HFFc6 (cell line): ENCODE results near the gene EBP. TPM values are rescaled to one million over a fixed set of nuclear protein-coding genes. Genes with fewer than 3 reads are reported as not detected.

Experiments
- DNase-seq: peaks from one replicate; pipeline ENCODE4 v3.0.0-alpha.2; 2018
- H3K27ac Mint-ChIP-seq: 2 replicates; pipeline ENCODE4 v1.8.0; 2020; ENCODE audit warnings: mild to moderate bottlenecking, mixed read lengths
- H3K27me3 Mint-ChIP-seq: 2 replicates; pipeline ENCODE4 v1.8.0; 2021; ENCODE audit warnings: mild to moderate bottlenecking, moderate library complexity, mixed read lengths; ENCODE audit not compliant: insufficient read depth
- H3K36me3 Mint-ChIP-seq: 2 replicates; pipeline ENCODE4 v1.8.0; 2021; ENCODE audit warnings: low read depth, mixed read lengths
- H3K4me1 Mint-ChIP-seq: 2 replicates; pipeline ENCODE4 v1.8.0; 2020; ENCODE audit warnings: low read depth, mixed read lengths
- H3K4me3 Mint-ChIP-seq: 2 replicates; pipeline ENCODE4 v1.8.0; 2020; ENCODE audit warnings: mild to moderate bottlenecking, moderate library complexity, mixed read lengths
- H3K9me3 Mint-ChIP-seq: 2 replicates; pipeline ENCODE4 v1.8.0; 2020; ENCODE audit warnings: mild to moderate bottlenecking, mixed read lengths
- CTCF ChIP-seq: fragments of 200-600 bp; sonication (generic); IDR thresholded peaks from 2 replicates; pipeline ENCODE4 v1.5.0; 2021; ENCODE audit warnings: antibody characterized with exemption, mild to moderate bottlenecking
- total RNA-seq, 6 experiments: library from RNA; stranded (reverse); fragmentation: NEBNext Ultra II Directional; extraction: Animal tissue kit (Norgen Biotek cat#: 25700); gene quantifications; 2 replicates in 1 of 6; 3 replicates in 5 of 6; pipeline ENCODE4 v1.2.3, GENCODE V29; 2021

EBP gene
- total RNA-seq, 6 experiments from 2014 or later, result 26.0 to 42.2 (median 39.1) TPM

- no peaks in the 10 kb centered on the region for H3K9me3 Mint-ChIP-seq
- H3K27me3 Mint-ChIP-seq, result no peaks in the 10 kb centered on the region; the same call in 1 of the 2 replicates
- H3K4me3 Mint-ChIP-seq, result peak overlapping the region; percentile 91
- no peaks in the 10 kb centered on the region for H3K36me3 Mint-ChIP-seq
- no peak for DNase-seq
- TF ChIP-seq CTCF, result no peak
- peaks cover 15% of the 10 kb centered on the region; the same call in 1 of the 2 replicates for H3K4me1 Mint-ChIP-seq
- peak overlapping the region; percentile 75; the same call in 1 of the 2 replicates for H3K27ac Mint-ChIP-seq
Measured at GRCh38 chrX:48509619-48510018, 12.0 kb upstream of the EBP start.

DNA sequence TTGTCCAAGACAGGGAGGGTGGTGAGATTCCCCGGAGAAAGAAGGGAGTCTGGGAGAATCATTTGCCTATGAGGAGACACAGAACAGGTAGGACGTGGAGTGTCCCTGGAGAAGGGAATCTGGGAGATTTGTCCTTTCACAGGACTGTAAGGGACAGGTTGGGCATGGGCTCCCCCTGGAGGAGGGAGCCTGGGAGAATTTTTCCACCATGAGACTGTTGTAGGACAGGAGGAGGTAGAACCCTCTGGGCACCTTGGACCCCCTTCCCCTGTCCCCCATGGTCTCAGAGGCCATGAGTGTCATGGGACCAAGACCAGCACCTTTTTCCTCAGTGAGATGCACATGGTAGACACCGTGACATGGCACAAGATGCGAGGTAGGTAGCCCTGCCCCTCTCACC is 10.0 kb upstream of the EBP start:
- TF ChIP-seq CTCF, result peak; percentile 62
- H3K9me3 Mint-ChIP-seq, result no peaks in the 10 kb centered on the region
- DNase-seq, result no peak
- H3K27ac Mint-ChIP-seq, result no peak overlapping the region
- H3K4me3 Mint-ChIP-seq, result no peak overlapping the region
- H3K27me3 Mint-ChIP-seq, result no peaks in the 10 kb centered on the region; the same call in 1 of the 2 replicates
- peaks cover 20% of the 10 kb centered on the region for H3K4me1 Mint-ChIP-seq
- peaks cover 4% of the 10 kb centered on the region; the same call in 1 of the 2 replicates for H3K36me3 Mint-ChIP-seq

DNA sequence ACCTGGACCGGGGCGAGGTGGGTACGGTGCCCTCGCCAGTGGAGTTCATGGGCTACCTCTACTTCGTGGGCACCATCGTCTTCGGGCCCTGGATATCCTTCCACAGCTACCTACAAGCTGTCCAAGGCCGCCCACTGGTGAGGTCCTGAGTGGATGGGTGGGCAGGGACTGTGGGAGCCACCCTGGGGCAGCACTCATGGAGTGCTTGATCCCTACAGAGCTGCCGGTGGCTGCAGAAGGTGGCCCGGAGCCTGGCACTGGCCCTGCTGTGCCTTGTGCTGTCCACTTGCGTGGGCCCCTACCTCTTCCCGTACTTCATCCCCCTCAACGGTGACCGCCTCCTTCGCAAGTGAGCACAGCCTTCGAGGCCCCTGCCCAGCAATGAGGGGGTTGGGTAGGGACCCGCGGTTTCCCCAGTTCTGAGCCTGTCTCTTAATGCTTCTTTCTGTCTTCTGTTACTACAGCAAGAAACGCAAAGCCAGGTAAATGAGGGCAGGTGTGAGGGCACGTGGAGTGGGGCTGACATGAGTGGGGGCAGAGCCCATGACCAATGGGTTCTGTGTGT is 9.2 kb upstream of the EBP start:
- no peak for DNase-seq
- H3K4me1 Mint-ChIP-seq, result peaks cover 20% of the 10 kb centered on the region
- TF ChIP-seq CTCF, result no peak
- peaks cover 4% of the 10 kb centered on the region; the same call in 1 of the 2 replicates for H3K36me3 Mint-ChIP-seq
- no peaks in the 10 kb centered on the region for H3K9me3 Mint-ChIP-seq
- H3K4me3 Mint-ChIP-seq, result no peak overlapping the region
- H3K27me3 Mint-ChIP-seq, result no peaks in the 10 kb centered on the region; the same call in 1 of the 2 replicates
- no peak overlapping the region for H3K27ac Mint-ChIP-seq

DNA sequence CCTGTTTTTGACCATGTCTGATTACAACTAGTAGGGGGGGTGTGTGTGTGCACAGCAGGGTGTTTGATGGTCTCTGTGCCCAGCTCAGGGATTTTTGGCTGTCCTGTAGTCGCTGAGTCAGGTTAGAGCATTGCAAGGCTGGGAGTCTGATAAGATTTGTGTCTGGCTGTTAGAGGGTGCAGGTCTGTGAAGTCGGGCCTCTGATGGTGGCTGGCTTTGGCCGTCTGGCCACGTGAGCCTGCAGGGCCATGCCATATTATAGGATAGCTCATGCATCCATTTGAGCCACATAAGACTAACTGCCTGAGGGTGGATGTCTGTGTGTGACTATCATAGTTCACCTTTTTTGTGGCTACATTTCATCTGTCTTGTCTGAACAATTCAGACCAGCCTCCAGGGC is 7.9 kb upstream of the EBP start:
- no peak for TF ChIP-seq CTCF
- Mint-ChIP-seq H3K27ac (no peak overlapping the region), H3K27me3 (no peaks in the 10 kb centered on the region; the same call in 1 of the 2 replicates), H3K4me1 (peaks cover 20% of the 10 kb centered on the region), H3K4me3 (no peak overlapping the region), H3K36me3 (peaks cover 4% of the 10 kb centered on the region; the same call in 1 of the 2 replicates), H3K9me3 (no peaks in the 10 kb centered on the region)
- no peak for DNase-seq

GRCh38 chrX:48514126-48514806 is 7.3 kb upstream of the EBP start:
- Mint-ChIP-seq H3K9me3 (no peaks in the 10 kb centered on the region), H3K27ac (no peak overlapping the region), H3K4me3 (no peak overlapping the region), H3K36me3 (peaks cover 4% of the 10 kb centered on the region; the same call in 1 of the 2 replicates), H3K27me3 (no peaks in the 10 kb centered on the region; the same call in 1 of the 2 replicates), H3K4me1 (peaks cover 20% of the 10 kb centered on the region)
- no peak for DNase-seq
- no peak for TF ChIP-seq CTCF
